ENCODE measurements around the gene GRXCR2. TPM values are rescaled to one million over a fixed set of nuclear protein-coding genes. Genes with fewer than 3 reads are reported as not detected.
"Not testable (repeated sequence)": the region's sequence is repeated elsewhere in the genome, so short reads cannot be mapped to it uniquely, and the experiment has no call there.

The GRXCR2 gene
- total RNA-seq, 1 experiment from 2014 or later: not detected

GRCh38 chr5:145887217-145887616, 14.4 kb upstream of the GRXCR2 start:
- no peak for DNase-seq (ENCODE audit: low spot score)

- no peak for DNase-seq (ENCODE audit: low spot score)
Observed at GRCh38 chr5:145874765-145875164, 2.0 kb upstream of the GRXCR2 start.

- no peak for DNase-seq (ENCODE audit: low spot score)
Observed at GRCh38 chr5:145872486-145872885, 328 bp downstream of the GRXCR2 start.

- no peak for DNase-seq (ENCODE audit: low spot score)
Observed at GRCh38 chr5:145869753-145870152, 3.1 kb downstream of the GRXCR2 start.

- DNase-seq (ENCODE audit: low spot score): no peak
Observed at GRCh38 chr5:145867806-145868205, 5.0 kb downstream of the GRXCR2 start.

GRCh38 chr5:145864432-145864831, 8.4 kb downstream of the GRXCR2 start:
- DNase-seq (ENCODE audit: low spot score): not testable (repeated sequence)

- no peak for DNase-seq (ENCODE audit: low spot score)
Observed at GRCh38 chr5:145863003-145863402, 9.8 kb downstream of the GRXCR2 start.

GRCh38 chr5:145859897-145860296, 12.9 kb downstream of the GRXCR2 start:
- DNase-seq (ENCODE audit: low spot score): no peak

GRCh38 chr5:145859453-145859852, 13.4 kb downstream of the GRXCR2 start:
- DNase-seq (ENCODE audit: low spot score): no peak

GRCh38 chr5:145858959-145859358, 13.9 kb downstream of the GRXCR2 start:
- DNase-seq (ENCODE audit: low spot score): no peak

GRCh38 chr5:145856285-145856818, 16.5 kb downstream of the GRXCR2 start:
- DNase-seq (ENCODE audit: low spot score): peak; percentile 22

GRCh38 chr5:145855763-145856267, 17.0 kb downstream of the GRXCR2 start:
- DNase-seq (ENCODE audit: low spot score): peak; percentile 14

GRCh38 chr5:145854651-145855258, 18.1 kb downstream of the GRXCR2 start:
- peak; percentile 92 for DNase-seq (ENCODE audit: low spot score)

GRCh38 chr5:145853781-145854376, 18.9 kb downstream of the GRXCR2 start:
- DNase-seq (ENCODE audit: low spot score): no peak

GRCh38 chr5:145852990-145853389, 19.8 kb downstream of the GRXCR2 start:
- DNase-seq (ENCODE audit: low spot score): no peak

GRCh38 chr5:145848854-145849253, 24.0 kb downstream of the GRXCR2 start:
- DNase-seq (ENCODE audit: low spot score): peak; percentile 80

GRCh38 chr5:145847499-145848497, 25.0 kb downstream of the GRXCR2 start:
- peak; percentile 86 for DNase-seq (ENCODE audit: low spot score)

- no peak for DNase-seq (ENCODE audit: low spot score)
Observed at GRCh38 chr5:145846081-145846480, 26.7 kb downstream of the GRXCR2 start.

GRCh38 chr5:145841299-145841698, 31.5 kb downstream of the GRXCR2 start:
- DNase-seq (ENCODE audit: low spot score): no peak

GRCh38 chr5:145840458-145841132, 32.2 kb downstream of the GRXCR2 start:
- DNase-seq (ENCODE audit: low spot score): no peak

GRCh38 chr5:145838276-145838675, 34.5 kb downstream of the GRXCR2 start:
- no peak for DNase-seq (ENCODE audit: low spot score)

All from A172 (cell line).